SK-N-MC (cell line): Measurements from ENCODE around the gene CHST14.

ENCODE experiments used
- DNase-seq: peaks from one replicate; pipeline ENCODE4 v3.0.0-alpha.2; 2011; ENCODE audit warnings: low read depth, low spot score
- H3K27ac ChIP-seq: fragments of 200-600 bp; sonication (generic); 2 replicates; pipeline ENCODE4 v1.5.1; 2016; ENCODE audit warnings: mixed run types
- H3K36me3 ChIP-seq: fragments of 200-600 bp; sonication (generic); 2 replicates; pipeline ENCODE4 v1.6.1; 2017; ENCODE audit warnings: antibody characterized with exemption, low read length, mixed read lengths; ENCODE audit not compliant: insufficient read depth
- H3K4me3 ChIP-seq: fragments of 200-600 bp; sonication (generic); 2 replicates; pipeline ENCODE4 v1.5.1; 2016
- H3K9ac ChIP-seq: fragments of 200-600 bp; sonication (generic); 2 replicates; pipeline ENCODE4 v1.8.0; 2017; ENCODE audit warnings: mixed run types, mixed read lengths; ENCODE audit not compliant: insufficient read length
- H3K9me3 ChIP-seq: fragments of 200-600 bp; sonication (generic); 2 replicates; pipeline ENCODE4 v1.6.1; 2017; ENCODE audit warnings: low read depth, mild to moderate bottlenecking, antibody characterized with exemption, low read length, moderate library complexity, mixed read lengths
- EZH2 ChIP-seq: fragments of 200-600 bp; sonication (generic); IDR thresholded peaks from one replicate; pipeline ENCODE4 v1.6.1; 2017; ENCODE audit warnings: antibody characterized with exemption
- FOXP2 ChIP-seq: optimal IDR thresholded peaks from 2 replicates; pipeline ENCODE3; 2011; ENCODE audit warnings: mild to moderate bottlenecking, moderate library complexity; ENCODE audit not compliant: insufficient read depth; ENCODE audit errors: extremely low read length, control extremely low read depth
- POLR2AphosphoS5 ChIP-seq: IDR thresholded peaks from 2 replicates; pipeline ENCODE4 v1.6.1; 2012; ENCODE audit warnings: mild to moderate bottlenecking, low read depth, low read length, borderline replicate concordance

Gene CHST14

GRCh38 chr15:40513609-40514008, 42.8 kb downstream of the CHST14 start:
- no peak overlapping the region for H3K4me3 ChIP-seq
- H3K27ac ChIP-seq, result no peak overlapping the region
- TF ChIP-seq FOXP2 (no peak), POLR2AphosphoS5 (no peak), EZH2 (no peak)
- no peaks in the 10 kb centered on the region for H3K9me3 ChIP-seq
- DNase-seq, result no peak
- no peaks in the 10 kb centered on the region for H3K36me3 ChIP-seq
- H3K9ac ChIP-seq, result no peak overlapping the region

- DNase-seq, result no peak
- H3K27ac ChIP-seq, result no peak overlapping the region
- no peak for TF ChIP-seq POLR2AphosphoS5
- no peak for TF ChIP-seq EZH2
- TF ChIP-seq FOXP2, result no peak
- no peaks in the 10 kb centered on the region for H3K9me3 ChIP-seq
- no peak overlapping the region for H3K4me3 ChIP-seq
- no peak overlapping the region for H3K9ac ChIP-seq
- no peaks in the 10 kb centered on the region for H3K36me3 ChIP-seq
Observed at GRCh38 chr15:40516322-40516721, 45.5 kb downstream of the CHST14 start.
